GM04504 (cell line): ENCODE results near the gene TSC2.
"Not testable (repeated sequence)": the region's sequence is repeated elsewhere in the genome, so short reads cannot be mapped to it uniquely, and the experiment has no call there.

Source experiments
- DNase-seq: peaks from one replicate; pipeline ENCODE4 v3.0.0-alpha.2; 2012; ENCODE audit warnings: low read depth

The TSC2 gene

DNA sequence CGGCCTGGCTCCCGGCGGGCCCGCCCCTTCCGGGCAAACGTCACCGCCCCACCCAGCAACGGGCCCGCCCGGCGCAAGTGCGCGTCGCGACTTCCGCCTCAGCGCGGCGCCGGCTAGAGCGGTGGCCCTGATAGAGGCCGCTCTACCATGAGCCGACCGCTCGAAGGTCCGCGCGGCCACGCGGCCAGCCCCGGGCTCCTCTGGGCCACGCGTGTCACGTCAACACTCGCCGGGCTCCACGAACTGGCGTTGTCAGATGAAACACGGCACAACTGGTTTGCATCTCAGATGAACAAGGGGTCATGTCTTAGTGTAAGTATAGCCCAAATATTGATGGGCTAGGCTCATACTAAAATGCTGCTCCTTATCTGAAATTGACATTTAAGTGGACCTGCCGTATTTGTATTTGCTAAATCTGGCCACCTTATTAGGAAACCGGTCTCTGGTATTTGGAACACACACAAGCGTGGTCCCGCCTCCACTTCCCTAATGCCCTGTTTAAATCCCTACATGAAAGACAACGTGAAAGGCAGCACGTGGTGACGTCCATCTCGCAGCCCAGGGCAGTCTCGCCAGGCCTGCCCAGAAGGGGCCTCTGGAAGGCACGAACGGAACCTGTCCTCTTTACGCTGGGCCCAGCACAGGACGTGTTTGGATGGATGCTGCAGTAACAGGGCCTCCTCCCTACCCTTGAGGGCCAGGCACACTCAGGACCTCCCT lies 37.8 kb upstream of the TSC2 start, which contains the start of gene ZNF598:
Gene ZNF598, minus strand, starts transcription at position 31 of the 720 bp plus-strand sequence.
- DNase-seq = peak; percentile 82

DNA sequence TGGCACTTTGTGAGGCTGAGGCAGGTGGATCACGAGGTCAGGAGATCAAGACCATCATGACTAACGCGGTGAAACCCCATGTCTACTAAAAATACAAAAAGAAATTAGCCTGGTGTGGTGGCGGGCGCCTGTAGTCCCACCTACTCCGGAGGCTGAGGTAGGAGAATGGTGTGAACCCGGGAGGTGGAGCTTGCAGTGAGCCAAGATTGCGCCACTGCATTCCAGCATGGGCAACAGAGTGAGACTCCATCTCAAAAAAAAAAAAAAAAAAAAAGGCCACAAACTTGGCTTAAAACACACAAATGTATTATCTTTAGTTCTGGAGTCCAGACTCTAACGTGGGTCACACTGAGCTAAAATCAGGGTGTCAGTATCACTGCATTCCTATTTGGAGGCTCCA lies 36.1 kb upstream of the TSC2 start:
- DNase-seq = not testable (repeated sequence)

DNA sequence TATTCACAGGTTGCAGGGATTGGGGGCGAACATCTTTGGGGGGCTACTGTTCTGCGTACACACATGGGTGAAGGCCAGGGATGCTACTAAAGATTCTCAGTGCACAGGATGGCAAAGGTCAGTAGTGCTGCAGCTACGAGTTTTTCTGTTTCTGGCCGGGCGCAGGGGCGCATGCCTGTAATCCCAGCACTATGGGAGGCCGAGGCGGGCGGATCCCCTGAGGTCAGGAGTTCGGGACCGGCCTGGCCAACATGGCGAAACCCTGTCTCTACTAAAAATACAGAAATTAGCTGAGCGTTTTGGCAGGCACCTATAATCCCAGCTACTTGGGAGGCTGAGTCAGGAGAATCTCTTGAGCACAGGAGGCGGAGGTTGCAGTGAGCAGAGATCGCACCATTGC lies 34.3 kb upstream of the TSC2 start:
- no peak for DNase-seq

DNA sequence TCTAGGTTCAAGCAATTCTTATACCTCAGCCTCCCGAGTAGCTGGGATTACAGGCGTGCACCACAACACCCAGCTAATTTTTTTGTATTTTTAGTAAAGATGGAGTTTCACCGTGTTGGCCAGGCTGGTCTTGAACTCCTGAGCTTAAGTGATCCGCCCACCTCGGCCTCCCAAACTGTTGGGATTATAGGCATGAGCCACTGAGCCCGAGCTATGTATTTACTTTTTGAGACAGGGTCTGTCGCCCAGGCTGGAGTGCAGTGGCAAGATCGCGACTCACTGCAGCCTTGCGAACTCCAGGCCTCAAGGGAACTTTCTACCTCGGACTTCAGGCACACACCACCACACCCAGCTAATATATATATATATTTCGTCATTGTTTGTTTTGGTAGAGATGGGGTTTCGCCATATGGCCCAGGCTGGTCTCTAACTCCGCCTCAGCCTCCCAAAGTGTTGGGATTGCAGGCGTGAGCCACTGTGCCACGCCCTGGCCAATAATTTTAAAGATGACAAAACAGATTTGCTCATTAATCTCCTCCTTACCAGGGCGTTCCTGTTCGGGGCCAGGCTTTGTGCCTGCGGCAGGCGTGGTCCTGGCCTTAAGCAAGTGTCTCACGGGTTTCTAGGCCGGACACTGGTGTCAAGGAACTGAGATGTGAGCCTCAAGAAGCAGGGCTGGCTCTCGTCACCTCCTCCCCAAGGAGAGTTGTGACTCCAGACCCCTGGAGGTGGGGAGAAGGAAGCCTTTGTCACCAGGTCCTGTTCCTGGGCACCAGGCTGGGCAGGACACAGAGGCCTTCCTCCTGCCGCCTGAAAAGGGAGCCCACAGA lies 32.5 kb upstream of the TSC2 start:
- DNase-seq = no peak

DNA sequence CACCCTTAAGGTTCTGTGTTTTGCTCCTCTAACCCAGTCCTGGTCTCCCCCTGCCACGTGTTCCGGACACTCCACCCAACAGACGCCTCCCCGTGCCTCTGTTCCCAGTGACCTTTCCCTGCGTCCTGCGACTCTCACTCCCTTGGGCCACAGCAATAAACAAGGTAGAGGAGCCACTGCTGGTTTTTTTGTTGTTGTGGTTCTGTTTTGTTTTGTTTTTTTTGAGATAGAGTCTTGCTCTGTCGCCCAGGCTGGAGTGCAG lies 31.9 kb upstream of the TSC2 start:
- no peak for DNase-seq

DNA sequence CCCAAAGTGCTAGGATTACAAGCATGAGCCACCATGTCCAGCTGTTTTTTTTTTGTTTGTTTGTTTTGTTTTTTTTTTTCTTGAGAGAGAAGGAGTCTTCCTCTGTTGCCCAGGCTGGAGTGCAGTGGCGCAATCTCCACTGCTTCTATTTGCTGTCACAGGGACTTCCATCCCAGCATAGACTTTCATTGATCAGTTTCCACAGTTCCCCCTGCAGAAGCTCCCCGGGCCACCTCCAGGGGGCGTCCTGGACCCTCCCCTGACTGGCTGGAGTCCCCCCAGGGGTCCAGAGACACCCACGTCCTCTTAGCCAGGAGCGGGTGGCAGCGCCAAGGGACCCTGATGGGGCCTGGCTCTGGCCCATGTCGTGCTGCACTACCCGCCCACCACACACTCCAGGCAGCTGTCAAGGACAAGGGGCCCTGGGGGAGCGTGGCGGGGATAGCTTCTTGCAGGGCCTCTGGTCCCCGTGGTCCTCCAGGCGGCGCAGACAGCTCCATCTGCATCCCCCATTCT lies 31.3 kb upstream of the TSC2 start:
- no peak for DNase-seq

DNA sequence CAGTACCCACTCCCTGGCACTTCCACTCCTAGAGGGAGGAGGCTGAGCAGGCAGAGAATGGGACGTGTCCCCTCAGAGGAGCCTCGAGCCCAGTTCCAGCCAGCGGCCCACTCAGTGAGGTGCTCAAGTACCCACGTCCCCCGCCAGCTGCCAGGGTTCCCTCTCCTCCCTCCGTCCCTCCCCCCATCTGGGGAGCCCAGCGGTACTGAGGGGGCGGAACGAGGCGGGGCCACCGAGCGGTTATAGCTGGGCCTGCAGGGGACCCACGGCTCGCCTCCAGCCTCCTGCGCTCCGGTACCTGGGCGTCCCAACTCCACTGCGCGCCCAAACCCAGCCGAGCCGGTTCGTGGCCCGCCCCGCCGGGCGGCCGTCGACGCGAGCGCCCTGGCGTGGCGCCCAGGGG lies 28.3 kb upstream of the TSC2 start, which contains the start of gene NPW:
Gene NPW, plus strand, starts transcription at position 268 of the 403 bp plus-strand sequence.
- DNase-seq = no peak

DNA sequence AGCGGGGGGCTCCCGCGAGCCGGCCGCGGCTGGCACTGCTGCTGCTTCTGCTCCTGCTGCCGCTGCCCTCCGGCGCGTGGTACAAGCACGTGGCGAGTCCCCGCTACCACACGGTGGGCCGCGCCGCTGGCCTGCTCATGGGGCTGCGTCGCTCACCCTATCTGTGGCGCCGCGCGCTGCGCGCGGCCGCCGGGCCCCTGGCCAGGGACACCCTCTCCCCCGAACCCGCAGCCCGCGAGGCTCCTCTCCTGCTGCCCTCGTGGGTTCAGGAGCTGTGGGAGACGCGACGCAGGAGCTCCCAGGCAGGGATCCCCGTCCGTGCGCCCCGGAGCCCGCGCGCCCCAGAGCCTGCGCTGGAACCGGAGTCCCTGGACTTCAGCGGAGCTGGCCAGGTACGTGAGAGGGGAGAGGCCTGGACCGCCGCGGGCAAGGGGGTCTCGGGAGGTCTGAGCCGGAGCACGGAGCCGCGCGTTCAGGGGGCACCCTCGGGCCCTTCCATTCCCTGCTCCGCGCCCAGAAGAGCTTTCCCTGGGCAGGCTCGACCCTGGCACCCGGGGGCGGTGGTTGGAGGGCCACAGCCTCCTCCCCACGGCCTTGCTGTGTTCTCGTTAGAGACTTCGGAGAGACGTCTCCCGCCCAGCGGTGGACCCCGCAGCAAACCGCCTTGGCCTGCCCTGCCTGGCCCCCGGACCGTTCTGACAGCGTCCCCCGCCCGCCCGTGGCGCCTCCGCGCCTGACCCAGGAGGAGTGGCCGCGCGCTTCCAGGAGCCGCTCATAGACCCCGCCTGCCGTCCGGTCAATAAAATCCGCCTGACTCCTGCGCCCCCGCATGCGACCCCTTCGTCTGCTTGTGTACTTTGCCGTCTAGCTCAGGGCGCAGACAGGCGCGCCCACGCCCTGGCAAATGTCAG lies 27.6 kb upstream of the TSC2 start:
- DNase-seq = no peak

DNA sequence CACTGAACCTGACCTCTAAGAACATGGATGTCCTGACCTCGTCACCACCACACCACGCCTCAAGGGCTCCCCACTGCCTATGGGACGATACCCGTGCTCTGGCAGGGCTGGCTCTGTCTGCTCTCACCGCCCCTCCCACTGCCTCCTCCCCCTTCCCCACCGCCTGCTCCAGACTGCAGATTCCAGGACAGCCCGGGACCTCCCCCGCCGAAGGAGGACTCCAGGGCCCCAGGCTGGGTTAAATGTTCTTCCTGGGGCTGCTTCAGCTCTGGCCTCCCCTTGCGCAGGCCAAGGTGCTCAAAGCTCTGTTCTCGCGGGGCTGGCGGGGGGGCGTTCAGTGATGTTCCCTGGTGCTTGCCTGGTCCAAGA lies 25.1 kb upstream of the TSC2 start:
- DNase-seq = no peak

DNA sequence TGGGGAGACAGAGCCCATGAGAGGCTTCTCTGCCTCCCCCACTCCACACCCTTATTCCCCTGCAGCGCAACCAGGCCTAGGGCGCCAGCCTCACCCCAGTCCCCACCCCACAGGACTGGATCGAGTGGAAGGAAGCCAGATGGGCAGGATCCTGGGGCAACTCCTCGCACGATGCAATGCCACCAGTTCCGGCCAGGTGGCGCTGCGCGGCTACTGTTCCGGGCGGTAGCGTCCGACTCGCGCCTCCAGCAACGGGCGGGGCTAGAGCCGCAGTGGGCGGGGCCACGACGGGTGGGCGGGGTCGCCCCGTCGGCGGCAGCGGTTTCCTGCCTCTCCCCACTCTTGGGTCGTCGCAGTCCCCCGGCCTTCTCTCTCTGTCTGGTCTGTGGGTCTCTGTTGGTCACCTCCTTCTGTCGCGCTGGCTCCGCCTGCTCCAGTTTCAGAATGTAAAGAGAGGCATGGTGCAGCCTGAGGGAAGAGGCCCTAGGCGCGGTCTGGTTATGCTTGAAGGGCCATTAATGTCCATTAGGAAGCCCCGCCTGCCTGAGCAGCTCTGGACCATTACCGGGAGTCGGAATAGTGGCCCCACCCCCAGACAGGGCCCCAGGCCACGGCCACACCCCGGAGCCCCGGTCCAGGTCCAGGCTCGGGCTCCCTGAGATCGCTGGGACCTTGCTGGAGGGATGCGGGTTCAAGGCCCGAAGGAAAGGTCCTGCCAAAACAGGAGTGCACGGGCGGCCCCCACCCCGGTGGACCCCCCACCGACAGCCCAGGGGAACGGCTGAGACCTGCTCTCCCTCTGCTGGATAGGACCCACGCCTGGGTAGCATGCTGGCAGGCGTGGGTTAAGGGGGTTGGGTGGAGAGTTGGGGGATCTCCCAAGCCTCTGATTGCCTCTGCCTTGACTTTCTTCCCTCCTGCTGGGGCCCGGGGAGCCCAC lies 24.4 kb upstream of the TSC2 start:
- DNase-seq = peak; percentile 69

DNA sequence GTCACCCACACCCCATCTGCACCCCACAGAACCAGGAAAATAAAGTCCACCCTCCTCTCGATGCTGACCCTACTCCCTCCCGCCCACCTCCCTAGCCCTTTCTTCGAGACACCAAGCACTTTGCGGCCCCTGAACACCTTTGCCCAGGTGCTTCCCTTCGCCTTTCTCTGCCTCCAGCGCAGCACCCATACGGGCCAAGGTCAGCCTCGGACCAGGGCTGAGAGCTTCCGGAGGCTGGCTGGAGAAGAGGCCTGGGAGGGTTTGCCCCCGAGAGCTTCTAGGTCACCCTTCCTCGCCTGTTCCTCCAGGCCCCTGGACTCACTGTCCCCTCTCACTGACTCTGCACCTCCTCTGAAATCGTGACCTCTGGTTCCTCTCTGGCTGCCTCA lies 23.8 kb upstream of the TSC2 start:
- DNase-seq = no peak

DNA sequence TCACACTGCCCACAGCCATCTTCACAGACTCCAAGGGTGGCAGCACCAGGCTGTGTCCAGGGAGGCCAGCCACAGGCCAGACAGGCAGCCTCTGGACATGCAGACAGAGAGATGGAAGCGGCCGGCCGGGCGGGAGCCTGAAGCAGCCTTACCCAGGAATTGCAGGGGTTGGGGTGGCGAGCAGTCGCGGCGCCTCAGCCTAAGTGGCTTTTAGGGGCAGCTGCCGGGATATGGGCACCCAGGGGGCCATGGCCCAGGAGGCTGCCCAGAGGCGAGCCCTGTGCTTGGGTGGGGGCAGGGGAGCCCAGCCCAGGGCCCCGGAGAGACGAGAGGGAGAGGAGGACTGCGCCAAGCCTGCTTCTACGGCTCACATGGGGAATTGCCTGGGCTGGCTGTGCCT lies 22.5 kb upstream of the TSC2 start:
- DNase-seq = no peak

DNA sequence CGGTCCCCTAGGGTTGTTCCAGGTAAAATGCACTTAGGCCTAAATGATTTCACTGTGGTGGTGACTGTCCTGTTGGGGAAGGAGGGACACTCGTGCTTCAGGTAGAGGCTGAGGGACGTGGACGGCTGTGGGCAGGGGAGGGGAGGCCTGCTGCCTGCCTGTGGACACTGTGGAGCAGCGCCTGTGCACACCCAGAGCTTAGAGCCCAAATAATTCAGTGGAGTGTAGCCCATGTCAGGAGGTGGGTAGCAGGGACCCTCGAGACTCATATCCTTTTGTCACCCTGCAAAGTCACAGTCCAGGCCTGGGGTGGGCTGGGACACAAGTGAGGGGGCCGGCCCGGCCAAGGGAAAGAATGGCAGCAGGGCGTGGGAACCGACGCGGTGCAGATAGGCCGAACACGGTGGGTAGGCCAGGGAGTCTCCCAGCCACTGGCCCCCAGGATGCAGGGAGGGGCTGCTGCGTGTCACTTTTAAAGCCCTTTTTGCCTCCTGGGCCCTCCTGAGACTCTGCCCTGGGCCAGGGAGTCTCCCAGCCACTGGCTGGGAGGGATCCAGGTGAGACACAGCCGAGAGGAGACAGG lies 21.8 kb upstream of the TSC2 start:
- no peak for DNase-seq

DNA sequence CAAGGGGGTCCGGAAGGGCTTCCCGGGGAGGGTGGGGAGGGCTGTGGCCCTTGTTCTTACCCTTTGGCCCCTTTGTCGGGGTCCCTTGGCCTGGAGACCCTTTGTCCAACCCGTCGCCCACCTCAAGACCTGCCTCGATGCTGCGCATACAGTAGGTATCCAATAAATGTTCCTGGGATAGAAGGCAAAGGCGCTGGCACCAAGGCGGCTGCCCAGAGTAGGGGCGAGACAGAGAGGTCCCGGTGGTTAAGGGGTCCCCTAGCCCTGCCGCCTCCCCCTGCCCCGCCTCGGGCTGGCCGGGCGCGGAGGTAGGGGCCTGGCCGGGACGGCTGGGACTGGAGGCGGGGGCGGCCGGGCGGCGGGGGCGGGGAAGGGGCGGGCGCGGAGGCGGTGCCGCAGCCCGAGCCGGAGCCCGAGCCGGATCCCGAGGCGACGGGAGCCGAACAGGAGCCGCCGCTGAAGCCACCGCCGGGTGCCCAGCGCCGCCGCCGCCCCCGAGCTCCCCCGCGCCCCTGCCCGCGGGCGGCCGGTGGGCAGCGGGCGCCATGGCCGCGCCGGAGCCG lies 21.2 kb upstream of the TSC2 start, which contains the start of gene NHERF2:
Gene NHERF2, plus strand, starts transcription at position 442 of the 563 bp plus-strand sequence. Its CDS starts 104 bp downstream, at position 546.
- no peak for DNase-seq

DNA sequence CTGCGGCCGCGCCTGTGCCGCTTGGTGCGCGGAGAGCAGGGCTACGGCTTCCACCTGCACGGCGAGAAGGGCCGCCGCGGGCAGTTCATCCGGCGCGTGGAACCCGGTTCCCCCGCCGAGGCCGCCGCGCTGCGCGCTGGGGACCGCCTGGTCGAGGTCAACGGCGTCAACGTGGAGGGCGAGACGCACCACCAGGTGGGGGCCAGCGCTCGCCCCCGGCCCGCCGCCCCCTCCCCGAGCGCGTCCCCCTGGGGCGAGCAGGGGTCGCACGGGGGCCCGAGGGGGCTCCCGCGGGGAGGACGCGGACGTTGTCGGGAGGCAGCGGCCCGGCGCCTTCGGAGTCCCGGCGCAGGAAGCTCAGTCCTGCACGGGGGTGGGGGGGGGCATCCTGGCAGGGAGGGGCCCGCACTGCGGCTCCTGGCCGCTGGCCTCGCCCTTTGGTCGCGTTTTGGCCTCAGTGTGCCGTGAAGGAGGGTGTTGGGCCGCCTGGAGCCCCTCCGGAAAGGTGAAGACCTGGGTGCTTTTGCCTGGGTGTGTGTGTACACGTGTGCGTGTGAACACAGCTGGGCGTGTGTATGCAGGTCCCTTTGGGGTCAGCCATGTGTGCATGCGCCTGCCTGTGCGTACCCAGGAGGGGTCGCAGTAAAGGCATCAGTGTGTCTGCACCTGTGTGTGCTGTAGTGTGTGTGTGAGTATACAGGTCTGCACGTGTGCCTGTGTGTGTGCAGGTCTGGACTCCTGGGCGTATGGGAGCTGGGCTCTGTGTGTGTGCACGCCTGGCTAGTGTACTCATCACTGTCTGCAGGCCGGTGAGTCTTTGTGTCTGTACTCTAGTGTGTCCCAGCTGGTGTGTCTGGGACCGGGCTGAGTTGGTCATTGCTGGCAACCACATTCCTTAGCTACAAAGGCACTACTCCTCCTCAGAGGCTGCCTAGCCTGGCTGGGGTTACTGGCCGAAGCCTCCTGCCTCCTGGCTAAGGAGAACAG lies 20.5 kb upstream of the TSC2 start:
- no peak for DNase-seq

DNA sequence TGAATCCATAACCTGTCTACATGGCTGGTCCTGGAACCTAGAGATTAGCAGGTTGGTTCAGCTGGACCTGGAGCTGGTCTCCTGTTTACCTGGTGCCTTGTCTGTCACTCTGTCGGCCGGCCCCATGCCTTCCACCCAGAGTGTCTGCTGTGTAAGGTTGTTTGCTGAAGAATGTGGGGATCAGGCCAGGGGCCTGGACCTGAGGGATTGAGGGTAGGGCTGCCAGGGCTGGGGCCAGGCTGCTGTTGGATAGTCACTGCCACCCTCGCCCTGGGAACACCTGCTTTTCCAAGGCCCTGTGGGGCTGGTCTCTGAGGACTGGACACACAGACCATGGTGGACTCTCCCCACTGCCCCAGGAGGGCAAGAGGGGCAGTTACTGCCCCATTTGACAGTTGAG lies 19.6 kb upstream of the TSC2 start:
- DNase-seq = no peak

DNA sequence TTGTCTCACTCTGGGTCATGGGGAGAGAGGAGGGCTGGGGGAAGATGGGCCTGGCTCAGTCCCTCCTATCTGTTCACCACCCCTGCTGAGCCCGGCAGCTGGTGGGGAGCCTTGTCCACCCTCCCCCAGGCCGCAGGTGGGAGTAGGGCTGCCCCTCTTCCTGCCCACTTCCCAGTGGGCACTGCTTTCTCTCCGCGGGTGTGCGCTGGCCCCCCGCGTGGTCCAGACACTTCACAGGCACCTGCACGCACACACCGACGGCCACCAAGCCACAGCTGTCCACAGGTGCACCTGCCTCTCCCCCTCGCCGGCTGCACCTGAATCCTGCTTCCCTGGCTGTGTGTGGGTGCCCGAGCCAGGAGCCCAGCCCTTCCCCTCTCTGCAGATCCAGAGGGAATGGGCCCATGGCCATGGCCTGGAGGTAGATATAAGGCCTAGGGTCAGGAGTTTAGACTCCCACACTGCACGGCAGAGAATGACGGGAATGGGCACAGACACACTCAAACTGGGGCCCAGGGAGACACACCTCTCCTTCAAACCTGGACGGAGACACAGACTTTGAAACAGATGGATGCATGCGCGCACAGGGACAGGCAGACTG lies 19.1 kb upstream of the TSC2 start:
- DNase-seq = no peak

DNA sequence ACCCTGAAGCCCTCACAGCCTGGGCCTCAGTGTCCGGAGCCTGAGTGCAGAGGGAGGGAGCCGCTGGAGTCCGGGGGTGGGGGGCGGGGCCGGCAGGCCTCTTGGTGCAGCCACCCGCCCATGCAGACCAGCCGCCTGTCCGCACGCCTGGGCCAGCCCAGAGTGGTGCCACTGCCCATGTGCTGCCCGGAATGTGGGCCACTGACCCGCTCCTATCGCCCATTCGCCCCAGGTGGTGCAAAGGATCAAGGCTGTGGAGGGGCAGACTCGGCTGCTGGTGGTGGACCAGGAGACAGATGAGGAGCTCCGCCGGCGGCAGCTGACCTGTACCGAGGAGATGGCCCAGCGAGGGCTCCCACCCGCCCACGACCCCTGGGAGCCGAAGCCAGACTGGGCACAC lies 18.4 kb upstream of the TSC2 start:
- no peak for DNase-seq

DNA sequence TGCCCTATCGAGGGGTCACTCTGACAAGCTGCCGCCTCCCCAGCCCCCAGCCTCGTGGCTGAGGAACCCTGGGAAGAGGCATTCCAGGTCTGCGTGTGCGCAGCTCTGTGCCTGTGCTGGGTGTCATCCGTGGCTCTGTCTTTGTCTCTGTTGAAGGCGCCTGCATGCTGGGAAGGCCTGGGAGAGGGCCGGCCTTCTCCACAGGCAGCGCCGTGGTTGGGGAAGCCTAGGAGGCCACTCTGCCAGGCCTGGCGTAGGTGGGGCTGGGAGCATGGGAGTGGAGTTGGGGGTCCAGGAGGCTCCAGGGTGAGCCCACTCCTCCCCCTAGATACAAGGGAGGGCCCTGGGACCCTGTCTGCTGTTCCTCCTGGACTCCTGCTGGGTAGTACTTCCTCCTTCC lies 17.7 kb upstream of the TSC2 start:
- DNase-seq = no peak
